CD14-positive monocyte (primary cell): ENCODE results near the gene SLC3A2. TPM values are rescaled to one million over a fixed set of nuclear protein-coding genes. Genes with fewer than 3 reads are reported as not detected.
"Not testable (repeated sequence)": the region's sequence is repeated elsewhere in the genome, so short reads cannot be mapped to it uniquely, and the experiment has no call there.

Experiments used
- DNase-seq, 3 donors: peaks; one replicate each; pipeline ENCODE4 v3.0.0-alpha.2; 2011 to 2022
- H2AFZ ChIP-seq: 2 replicates; pipeline ENCODE4 v1.6.0; 2012; ENCODE audit warnings: mild to moderate bottlenecking, low read depth, low read length, inconsistent platforms; ENCODE audit not compliant: insufficient read depth, poor library complexity, severe bottlenecking
- H3K27ac ChIP-seq, 2 donors: 1 replicate in 1 of 2; 2 replicates in 1 of 2; pipeline ENCODE4 v1.5.1; 2012 to 2013; ENCODE audit warnings: low read length in 2 of 2, control low read depth in 1 of 2, inconsistent platforms in 1 of 2, low read depth in 1 of 2, mild to moderate bottlenecking in 1 of 2
- H3K27me3 ChIP-seq, 2 donors: one replicate each; pipeline versions ENCODE4 v1.6.0 to v1.6.1; 2011 to 2013; ENCODE audit warnings: low read length in 2 of 2; ENCODE audit not compliant: control insufficient read depth in 2 of 2, insufficient read depth in 2 of 2
- H3K36me3 ChIP-seq, 2 donors: replicated peaks in 1 of 2; 1 replicate in 1 of 2; 2 replicates in 1 of 2; pipeline versions ENCODE4 v1.5.1 to v1.6.1; 2012 to 2013; ENCODE audit warnings: low read length in 2 of 2, control low read depth in 1 of 2, inconsistent platforms in 1 of 2, mild to moderate bottlenecking in 1 of 2; ENCODE audit not compliant: insufficient read depth in 2 of 2, control insufficient read depth in 1 of 2
- H3K4me1 ChIP-seq, 2 donors: 1 replicate in 1 of 2; 2 replicates in 1 of 2; pipeline versions ENCODE4 v1.5.1 to v1.6.1; 2012 to 2013; ENCODE audit warnings: low read length in 2 of 2, control low read depth in 1 of 2, inconsistent platforms in 1 of 2, mild to moderate bottlenecking in 1 of 2, moderate library complexity in 1 of 2; ENCODE audit not compliant: insufficient read depth in 2 of 2, control insufficient read depth in 1 of 2
- H3K4me2 ChIP-seq: replicated peaks from 2 replicates; pipeline ENCODE3; 2012; ENCODE audit warnings: low read length, moderate library complexity, mild to moderate bottlenecking; ENCODE audit not compliant: poor library complexity, severe bottlenecking; ENCODE audit errors: extremely low read depth
- H3K4me3 ChIP-seq, 3 experiments: fragments of 200-600 bp in 1 of 3; sonication (generic) in 1 of 3; replicated peaks in 1 of 3; 1 replicate in 2 of 3; 2 replicates in 1 of 3; pipeline ENCODE4 v1.5.1; 2011 to 2013; ENCODE audit warnings: low read length in 3 of 3, mild to moderate bottlenecking in 3 of 3, control low read depth in 2 of 3, low read depth in 2 of 3, inconsistent platforms in 1 of 3, moderate library complexity in 1 of 3
- H3K79me2 ChIP-seq: 2 replicates; pipeline ENCODE4 v1.6.0; 2012; ENCODE audit warnings: mild to moderate bottlenecking, control low read depth, inconsistent platforms, low read length, moderate library complexity; ENCODE audit not compliant: insufficient read depth
- H3K9ac ChIP-seq: 2 replicates; pipeline ENCODE4 v1.6.0; 2017; ENCODE audit warnings: low read length, mild to moderate bottlenecking; ENCODE audit not compliant: insufficient read depth, poor library complexity, severe bottlenecking
- H3K9me3 ChIP-seq, 2 donors: replicated peaks in 1 of 2; 1 replicate in 1 of 2; 2 replicates in 1 of 2; pipeline versions ENCODE4 v1.5.1 to v1.6.1; 2012 to 2013; ENCODE audit warnings: low read length in 2 of 2, control low read depth in 1 of 2; ENCODE audit not compliant: control insufficient read depth in 1 of 2, insufficient read depth in 1 of 2
- H4K20me1 ChIP-seq: 2 replicates; pipeline ENCODE4 v1.6.0; 2012; ENCODE audit warnings: mild to moderate bottlenecking, low read length, control low read depth, moderate library complexity; ENCODE audit not compliant: insufficient read depth
- H3K27ac Mint-ChIP-seq, 7 donors: one replicate each; pipeline ENCODE4 v1.8.0; 2020; ENCODE audit warnings: mild to moderate bottlenecking in 7 of 7, mixed read lengths in 7 of 7, moderate library complexity in 6 of 7, inconsistent platforms in 2 of 7
- H3K27me3 Mint-ChIP-seq, 3 donors: one replicate each; pipeline ENCODE4 v1.8.0; 2021 to 2022; ENCODE audit warnings: low read depth in 3 of 3, mild to moderate bottlenecking in 3 of 3, mixed read lengths in 3 of 3, moderate library complexity in 3 of 3, inconsistent platforms in 1 of 3
- H3K36me3 Mint-ChIP-seq, 2 donors: one replicate each; pipeline ENCODE4 v1.8.0; 2020; ENCODE audit warnings: mixed read lengths in 2 of 2, inconsistent platforms in 1 of 2, mild to moderate bottlenecking in 1 of 2
- H3K4me1 Mint-ChIP-seq: one replicate; pipeline ENCODE4 v1.8.0; 2020; ENCODE audit warnings: mild to moderate bottlenecking, mixed read lengths
- H3K4me3 Mint-ChIP-seq, 2 donors: one replicate each; pipeline ENCODE4 v1.8.0; 2020; ENCODE audit warnings: mild to moderate bottlenecking in 2 of 2, mixed read lengths in 2 of 2, moderate library complexity in 1 of 2
- H3K9me3 Mint-ChIP-seq, 7 donors: one replicate each; pipeline ENCODE4 v1.8.0; 2020 to 2022; ENCODE audit warnings: mixed read lengths in 7 of 7, mild to moderate bottlenecking in 6 of 7, moderate library complexity in 6 of 7, inconsistent platforms in 2 of 7
- CTCF ChIP-seq: fragments of 200-600 bp; IDR thresholded peaks from one replicate; pipeline ENCODE4 v1.8.0; 2022; ENCODE audit warnings: antibody characterized with exemption, mild to moderate bottlenecking
- WGBS: methylation state at CpG from one replicate; pipeline ENCODE4 v1.1.5; 2013; ENCODE audit warnings: missing lambda C conversion rate; ENCODE audit not compliant: insufficient coverage; 5-methylcytosine and 5-hydroxymethylcytosine counted together
- intact Hi-C, 2 donors: fragments of 100-400 bp; cut with micrococcal nuclease; formaldehyde crosslinking; loops; one replicate each; pipeline versions ENCODE4 v1.15.0 to v1.15.1; 2023
- polyA plus RNA-seq, 3 donors: library from polyadenylated mRNA; depleted of rRNA in 1 of 3; unstranded in 2 of 3; stranded (reverse) in 1 of 3; fragments of 300-500 nt in 2 of 3; fragments of >200 nt in 1 of 3; fragmentation: Illumina TruSeq in 2 of 3; gene quantifications; 1 replicate in 2 of 3; 2 replicates in 1 of 3; pipeline ENCODE4 v1.2.3, GENCODE V29; 2012 to 2021

The SLC3A2 gene
- polyA plus RNA-seq, 3 donors, result 156 to 231 (median 189) TPM

GRCh38 chr11:62860835-62861563, 19.7 kb upstream of the SLC3A2 start:
- WGBS, result 93% methylated on average over 3 of the region's 5 CpGs
- Histone ChIP-seq H3K79me2 (peaks cover 35% of the 10 kb centered on the region), H3K9ac (no peak overlapping the region), H2AFZ (no peak overlapping the region), H3K9me3 (no peaks in the 10 kb centered on the region), H3K4me1 (peaks cover 14 to 19% of the 10 kb centered on the region in 2 donors), H3K4me2 (no peak overlapping the region), H3K27ac (no peak overlapping the region), H3K27me3 (no peaks in the 10 kb centered on the region), H3K4me3 (no peak overlapping the region), H4K20me1 (no peaks in the 10 kb centered on the region), H3K36me3 (no peaks in the 10 kb centered on the region)
- DNase-seq, result no peak
- intact Hi-C loops, result loop anchor here (5.0 to 10.0 kb wide), 2 partner anchors 74 to 266 kb away; partner anchors contain the start of genes TMEM179B (in 1 of the 2) and TUT1 (in 1 of the 2)
- Mint-ChIP-seq H3K36me3 (no peaks in the 10 kb centered on the region), H3K4me3 (no peak overlapping the region), H3K9me3 (no peaks in the 10 kb centered on the region), H3K27ac (peak overlapping the region in 2 of 7 donors; percentile 37 to 61), H3K4me1 (peaks cover 25% of the 10 kb centered on the region), H3K27me3 (no peaks in the 10 kb centered on the region)
- no peak for TF ChIP-seq CTCF

GRCh38 chr11:62861564-62862192, 19.0 kb upstream of the SLC3A2 start:
- not testable (repeated sequence) for H3K36me3 ChIP-seq, H4K20me1 ChIP-seq, DNase-seq, H3K9me3 ChIP-seq, H3K27me3 Mint-ChIP-seq, H3K4me3 ChIP-seq, H3K27ac Mint-ChIP-seq, H3K27ac ChIP-seq, H3K4me3 Mint-ChIP-seq, H3K27me3 ChIP-seq, H3K9ac ChIP-seq, H3K9me3 Mint-ChIP-seq, H3K4me2 ChIP-seq, H2AFZ ChIP-seq, H3K36me3 Mint-ChIP-seq
- WGBS, result 97% methylated on average over 7 of the region's 16 CpGs
- intact Hi-C loops, result loop anchor here (2.0 to 10.0 kb wide), 3 partner anchors 74 to 267 kb away; partner anchors contain the start of genes TMEM179B (in 2 of the 2) and TUT1 (in 1 of the 2)
- peaks cover 19% of the 10 kb centered on the region for H3K4me1 Mint-ChIP-seq
- peaks cover 28% of the 10 kb centered on the region for H3K79me2 ChIP-seq
- peaks cover 7 to 12% of the 10 kb centered on the region in 2 donors for H3K4me1 ChIP-seq
